GM21423 (cell line): ENCODE data around the gene P4HA1.
"Not testable (repeated sequence)": the region's sequence is repeated elsewhere in the genome, so short reads cannot be mapped to it uniquely, and the experiment has no call there.

Experiments
- ATAC-seq: cut with Tn5 transposase; IDR thresholded peaks from one replicate; pipeline ENCODE4 v1.9.1; 2021; ENCODE audit warnings: mild to moderate bottlenecking, moderate library complexity; ENCODE audit not compliant: unreplicated experiment

Gene P4HA1

DNA sequence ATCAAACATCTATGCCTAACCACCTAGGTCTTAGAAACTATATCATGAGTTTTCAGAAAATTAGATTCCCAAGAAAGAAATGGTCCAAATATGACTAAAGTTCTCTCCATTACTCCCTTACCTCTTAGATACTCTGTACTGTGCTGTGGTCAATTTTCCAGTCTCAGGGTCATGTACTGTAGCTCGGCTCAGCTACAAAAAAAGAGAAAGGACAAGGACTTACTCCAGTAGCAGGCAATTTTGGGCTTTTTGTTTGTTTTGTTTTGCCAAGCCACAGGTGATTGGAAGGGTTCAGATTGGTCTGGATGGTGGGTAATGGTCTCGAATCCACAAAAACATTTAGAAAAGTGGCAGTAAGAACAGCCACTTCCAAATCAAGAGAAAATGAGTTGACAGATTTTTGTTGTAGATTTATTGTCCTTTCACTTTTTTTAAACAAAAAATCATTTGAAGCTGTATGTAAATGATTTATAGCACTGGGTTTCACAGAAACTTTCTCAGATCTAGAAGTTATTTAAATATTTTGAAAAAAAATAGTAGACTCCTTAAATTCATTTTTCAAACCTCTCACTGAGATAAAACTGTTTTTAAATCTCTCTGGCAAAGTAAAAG, 52.8 kb downstream of the P4HA1 start:
- no peak for ATAC-seq

GRCh38 chr10:73043319-73043718, 53.3 kb downstream of the P4HA1 start:
- no peak for ATAC-seq

- no peak for ATAC-seq
These were observed 54.5 kb downstream of the P4HA1 start for GRCh38 chr10:73042130-73042529.

DNA sequence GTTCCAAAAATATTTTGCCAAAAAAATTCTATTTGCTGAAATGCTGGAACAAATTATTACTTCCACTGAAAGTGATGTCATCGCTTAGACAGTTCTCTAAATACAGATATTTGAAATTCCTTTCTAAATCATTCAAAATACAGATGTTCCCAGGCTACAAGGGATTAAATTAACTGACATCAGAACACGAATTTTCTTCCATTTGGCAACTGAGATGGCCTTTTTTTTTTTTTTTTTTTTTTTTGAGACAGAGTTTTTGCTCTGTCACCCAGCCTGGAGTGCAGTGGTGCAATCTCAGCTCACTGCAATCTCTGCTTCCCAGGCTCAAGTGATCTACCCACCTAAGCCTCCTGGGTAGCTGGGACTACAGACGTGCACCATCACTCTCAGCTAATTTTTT, 57.0 kb downstream of the P4HA1 start:
- ATAC-seq = no peak

GRCh38 chr10:73036285-73036684, 60.4 kb downstream of the P4HA1 start:
- not testable (repeated sequence) for ATAC-seq

GRCh38 chr10:73032536-73032935, 64.1 kb downstream of the P4HA1 start:
- no peak for ATAC-seq

DNA sequence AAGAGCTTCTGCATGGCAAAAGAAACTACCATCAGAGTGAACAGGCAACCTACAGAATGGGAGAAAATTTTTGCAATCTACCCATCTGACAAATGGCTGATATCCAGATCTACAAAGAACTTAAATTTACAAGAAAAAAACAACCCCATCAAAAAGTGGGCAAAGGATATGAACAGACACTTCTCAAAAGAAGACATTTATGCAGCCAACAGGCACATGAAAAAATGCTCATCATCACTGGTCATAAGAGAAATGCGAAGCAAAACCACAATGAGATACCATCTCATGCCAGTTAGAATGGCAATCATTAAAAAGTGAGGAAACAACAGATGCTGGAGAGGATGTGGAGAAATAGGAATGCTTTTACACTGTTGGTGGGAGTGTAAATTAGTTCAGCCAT, 70.0 kb downstream of the P4HA1 start:
- not testable (repeated sequence) for ATAC-seq

DNA sequence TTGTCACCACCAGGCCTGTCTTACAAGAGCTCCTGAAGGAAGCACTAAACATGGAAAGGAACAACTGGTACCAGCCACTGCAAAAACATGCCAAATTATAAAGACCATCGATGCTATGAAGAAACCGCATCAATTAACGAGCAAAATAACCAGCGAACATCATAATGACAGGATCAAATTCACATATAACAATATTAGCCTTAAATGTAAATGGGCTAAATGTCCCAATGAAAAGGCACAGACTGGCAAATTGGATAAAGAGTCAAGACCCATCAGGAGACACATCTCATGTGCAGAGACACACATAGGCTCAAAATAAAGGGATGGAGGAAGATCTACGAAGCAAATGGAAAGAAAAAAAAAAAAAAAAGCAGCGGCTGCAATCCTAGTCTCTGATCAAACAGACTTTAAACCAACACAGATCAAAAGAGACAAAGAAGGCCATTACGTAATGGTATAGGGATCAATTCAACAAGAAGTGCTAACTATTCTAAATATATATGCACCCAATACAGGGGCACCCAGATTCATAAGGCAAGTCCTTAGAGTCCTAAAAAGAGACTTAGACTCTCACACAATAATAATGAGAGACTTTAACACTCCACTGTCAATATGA, 73.1 kb downstream of the P4HA1 start:
- not testable (repeated sequence) for ATAC-seq

DNA sequence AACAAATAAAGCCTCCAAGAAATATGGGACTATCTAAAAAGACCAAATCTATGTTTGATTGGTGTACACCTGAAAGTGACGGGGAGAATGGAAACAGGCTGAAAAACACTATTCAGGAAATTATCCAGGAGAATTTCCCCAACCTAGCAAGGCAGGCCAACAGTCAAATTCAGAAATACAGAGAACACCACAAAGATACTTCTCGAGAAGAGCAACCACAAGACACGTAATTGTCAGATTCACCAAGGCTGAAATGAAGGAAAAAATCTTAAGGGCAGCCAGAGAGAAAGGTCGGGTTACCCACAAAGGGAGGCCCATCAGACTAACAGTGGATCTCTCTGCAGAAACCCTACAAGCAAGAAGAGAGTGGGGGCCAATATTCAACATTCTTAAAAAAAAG, 73.7 kb downstream of the P4HA1 start:
- ATAC-seq = not testable (repeated sequence)

GRCh38 chr10:73021538-73022164, 75.0 kb downstream of the P4HA1 start:
- not testable (repeated sequence) for ATAC-seq

GRCh38 chr10:73021050-73021449, 75.6 kb downstream of the P4HA1 start:
- no peak for ATAC-seq

DNA sequence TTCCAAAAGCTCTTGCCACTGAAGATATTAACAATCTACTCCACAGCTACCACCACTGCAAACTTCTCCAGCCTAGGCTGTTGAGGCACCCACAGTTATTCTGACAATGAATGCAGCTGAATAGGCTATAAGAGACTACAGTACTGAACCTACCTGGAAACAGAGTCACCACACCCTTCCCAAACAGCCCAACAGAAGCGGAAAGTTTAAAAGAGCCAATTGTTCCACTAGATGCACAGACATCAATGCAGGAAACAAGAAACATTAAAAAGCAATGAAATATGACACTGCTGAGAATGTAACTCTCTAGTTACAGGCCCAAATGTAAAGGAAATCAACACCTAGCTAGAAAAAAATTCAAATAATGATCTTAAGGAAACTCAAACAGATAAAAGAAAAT, 77.6 kb downstream of the P4HA1 start:
- no peak for ATAC-seq

DNA sequence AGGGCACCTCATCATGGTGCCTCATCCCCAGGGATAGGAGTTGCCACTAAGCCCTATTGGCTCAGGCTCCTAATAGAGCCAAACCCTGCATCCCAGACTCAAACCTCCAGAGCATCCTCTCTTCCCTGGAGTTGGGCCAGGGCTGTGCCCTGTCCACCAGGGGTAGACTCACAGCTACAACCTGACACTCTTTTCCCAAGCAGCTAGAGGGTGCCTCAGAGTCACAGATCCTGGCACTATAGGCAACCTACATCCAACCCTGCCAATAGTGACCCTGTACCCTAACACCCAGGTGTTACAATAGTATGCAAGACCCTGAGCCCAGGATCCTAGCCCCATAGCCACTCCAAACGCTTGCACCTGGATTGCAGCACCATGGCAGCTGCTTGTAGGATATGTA, 78.0 kb downstream of the P4HA1 start:
- ATAC-seq = no peak

DNA sequence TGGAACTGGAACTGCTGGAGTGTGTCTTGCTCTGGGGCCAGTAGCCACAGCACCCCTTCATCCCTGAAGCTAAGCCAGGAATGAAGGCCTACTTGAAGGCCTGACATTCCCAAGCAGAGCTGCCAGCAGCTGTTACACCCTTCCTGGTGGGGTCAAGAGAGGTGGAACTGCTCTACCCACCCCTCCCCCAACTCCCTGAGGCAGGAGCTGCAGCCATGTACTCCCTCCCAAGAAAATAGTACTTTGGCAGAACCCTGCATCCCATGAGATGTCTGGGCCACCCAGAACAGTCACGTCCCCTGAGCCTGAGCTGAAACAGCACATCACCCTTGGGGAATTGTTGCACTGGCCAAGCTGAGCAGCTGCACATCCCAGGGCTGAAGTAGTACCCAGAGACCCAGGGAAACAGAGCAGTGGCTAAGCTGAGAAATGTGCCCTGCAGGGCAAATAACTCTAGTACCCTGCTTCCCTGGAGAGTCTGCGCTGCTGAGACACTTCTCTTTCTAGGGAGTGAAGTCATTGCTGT, 78.6 kb downstream of the P4HA1 start:
- ATAC-seq = no peak

DNA sequence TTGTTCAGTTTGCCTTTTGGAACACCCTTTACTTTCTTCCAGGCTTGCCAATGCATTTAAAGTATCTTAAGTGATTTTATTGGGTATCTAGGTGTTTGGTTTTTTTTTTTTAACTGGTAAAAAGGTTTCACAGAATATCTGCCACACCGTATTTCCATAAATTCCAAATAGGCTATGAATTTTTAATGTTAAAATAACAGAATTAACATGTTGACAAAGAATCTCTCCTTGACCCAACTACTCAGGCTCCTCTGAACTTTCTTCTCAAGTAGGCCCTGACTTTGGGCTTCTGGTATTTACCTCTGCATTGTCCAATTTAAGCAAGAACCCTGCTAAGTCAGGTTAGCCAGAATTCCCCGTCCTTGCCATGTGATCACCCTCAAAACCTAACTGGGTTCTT, 80.9 kb downstream of the P4HA1 start:
- no peak for ATAC-seq

DNA sequence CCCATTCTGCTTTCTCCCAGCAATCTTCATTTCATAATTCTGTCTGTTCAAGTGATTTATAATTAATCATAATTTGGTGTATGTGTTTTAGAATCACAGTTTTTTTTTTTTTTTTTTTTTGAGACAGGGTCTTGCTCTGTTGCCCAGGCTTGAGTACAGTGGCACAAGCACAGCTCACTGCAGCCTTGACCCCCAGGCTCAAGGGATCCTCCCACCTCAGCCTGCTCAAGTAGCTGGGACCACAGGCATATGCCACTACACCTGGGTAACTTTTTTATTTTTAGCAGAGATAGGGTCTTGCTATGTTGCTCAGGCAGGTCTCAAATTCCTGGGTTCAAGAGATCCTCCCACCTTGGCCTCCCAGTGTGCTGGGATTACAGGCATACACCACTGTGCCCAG, 92.8 kb downstream of the P4HA1 start:
- ATAC-seq = no peak

DNA sequence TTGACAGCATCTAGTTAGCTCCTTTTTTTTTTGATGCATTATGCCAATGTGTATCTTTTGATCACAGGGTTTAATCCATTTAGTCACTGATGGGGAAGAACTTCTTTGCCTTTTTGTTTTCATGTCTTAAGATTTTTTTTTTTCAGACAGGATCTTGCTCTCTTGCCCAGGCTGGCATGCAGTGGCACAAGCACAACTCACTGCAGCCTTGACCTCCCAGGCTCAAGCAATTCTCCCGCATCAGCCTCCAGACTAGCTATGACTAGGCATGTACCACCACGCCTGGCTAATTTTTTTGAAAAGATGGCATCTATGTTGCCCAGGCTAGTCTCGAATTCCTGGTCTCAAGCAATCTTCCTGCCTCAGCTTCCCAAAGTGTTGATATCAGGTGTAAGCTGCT, 95.7 kb downstream of the P4HA1 start:
- ATAC-seq = no peak

DNA sequence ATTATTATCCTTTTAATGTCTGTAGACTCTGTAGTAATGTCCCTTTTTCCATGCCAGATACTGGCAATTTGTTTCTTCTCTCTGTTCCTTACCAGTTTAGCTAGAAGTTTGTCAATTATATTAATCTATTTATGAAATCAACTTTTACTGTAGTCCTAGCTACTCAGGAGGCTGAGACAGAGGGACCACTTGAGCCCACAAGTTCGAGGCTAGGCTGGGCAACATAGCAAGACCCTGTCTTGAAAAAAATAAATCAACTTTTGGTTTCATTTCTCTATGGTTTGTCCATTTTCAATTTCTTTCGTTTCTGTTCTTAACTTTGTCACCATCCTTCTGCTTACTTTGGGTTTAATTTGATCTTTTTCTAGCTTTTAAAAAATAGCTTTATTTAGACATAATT, 99.6 kb downstream of the P4HA1 start:
- ATAC-seq = no peak

DNA sequence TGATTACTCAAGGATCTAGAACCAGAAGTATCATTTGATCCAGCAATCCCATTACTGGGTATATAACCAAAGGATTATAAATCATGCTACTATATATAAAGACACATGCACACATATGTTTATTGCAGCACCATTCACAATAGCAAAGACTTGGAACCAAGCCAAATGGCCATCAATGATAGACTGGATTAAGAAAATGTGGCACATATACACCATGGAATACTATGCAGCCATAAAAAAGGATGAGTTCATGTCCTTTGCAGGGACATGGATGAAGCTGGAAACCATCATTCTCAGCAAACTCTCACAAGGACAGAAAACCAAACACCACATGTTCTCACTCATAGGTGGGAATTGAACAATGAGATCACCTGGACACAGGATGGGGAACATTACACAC, 101.2 kb downstream of the P4HA1 start:
- not testable (repeated sequence) for ATAC-seq

DNA sequence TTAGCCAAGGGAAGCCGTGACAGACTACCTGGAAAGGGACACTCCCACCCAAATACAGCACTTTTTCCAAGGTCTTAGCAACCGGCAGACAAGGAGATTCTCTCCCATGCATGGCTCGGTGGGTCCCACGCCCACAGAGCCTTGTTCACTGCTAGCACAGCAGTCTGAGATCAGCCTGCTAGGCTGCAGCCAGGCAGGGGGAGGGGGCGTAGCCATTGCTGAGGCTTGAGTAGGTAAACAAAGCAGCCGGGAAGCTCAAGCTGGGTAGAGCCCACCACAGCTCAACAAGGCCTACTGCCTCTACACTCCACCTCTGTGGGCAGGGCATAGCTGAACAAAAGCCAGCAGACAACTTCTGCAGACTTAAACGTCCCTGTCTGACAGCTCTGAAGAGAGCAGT, 106.9 kb downstream of the P4HA1 start:
- ATAC-seq = not testable (repeated sequence)

GRCh38 chr10:72984618-72985017, 112.0 kb downstream of the P4HA1 start:
- ATAC-seq = not testable (repeated sequence)

- ATAC-seq = no peak
These were observed 114.7 kb downstream of the P4HA1 start for GRCh38 chr10:72981882-72982529.
